IMR-90 (cell line): ENCODE measurements around the gene ITPKB.

Experiments used
- BHLHE40 ChIP-seq: fragments of 150-350 bp; IDR thresholded peaks from 2 replicates; pipeline ENCODE4 v1.6.1; 2016; ENCODE audit warnings: mild to moderate bottlenecking, low read depth, low read length
- ELK1 ChIP-seq: fragments of 150-350 bp; IDR thresholded peaks from 2 replicates; pipeline ENCODE4 v1.6.1; 2016; ENCODE audit warnings: low read depth, mild to moderate bottlenecking, low read length, moderate library complexity, borderline replicate concordance
- FOS ChIP-seq: fragments of 150-350 bp; IDR thresholded peaks from 2 replicates; pipeline ENCODE4 v1.6.1; 2016; ENCODE audit warnings: low read depth, low read length
- MAFK ChIP-seq: IDR thresholded peaks from 2 replicates; pipeline ENCODE4 v1.6.1; 2012; ENCODE audit warnings: low read depth, low read length, improper control_type of control experiment
- MAZ ChIP-seq: IDR thresholded peaks from 2 replicates; pipeline ENCODE4 v1.6.1; 2012; ENCODE audit warnings: low read depth, mild to moderate bottlenecking, low read length, improper control_type of control experiment, moderate library complexity, borderline replicate concordance
- MXI1 ChIP-seq: IDR thresholded peaks from 2 replicates; pipeline ENCODE4 v1.6.1; 2012; ENCODE audit warnings: low read depth, mild to moderate bottlenecking, low read length, moderate library complexity, borderline replicate concordance
- POLR2A ChIP-seq: IDR thresholded peaks from 2 replicates; pipeline ENCODE4 v1.6.1; 2012; ENCODE audit warnings: mild to moderate bottlenecking, low read depth, low read length
- RAD21 ChIP-seq: IDR thresholded peaks from 2 replicates; pipeline ENCODE4 v1.6.1; 2012; ENCODE audit warnings: low read length, improper control_type of control experiment
- RCOR1 ChIP-seq: IDR thresholded peaks from 2 replicates; pipeline ENCODE4 v1.6.1; 2012; ENCODE audit warnings: mild to moderate bottlenecking, low read length, improper control_type of control experiment; ENCODE audit not compliant: insufficient replicate concordance
- RFX5 ChIP-seq: IDR thresholded peaks from 2 replicates; pipeline ENCODE4 v1.8.0; 2012; ENCODE audit warnings: low read depth, mild to moderate bottlenecking, low read length, moderate library complexity
- SMC3 ChIP-seq: fragments of 150-350 bp; IDR thresholded peaks from 2 replicates; pipeline ENCODE4 v1.6.1; 2016; ENCODE audit warnings: low read depth, mild to moderate bottlenecking, antibody characterized with exemption, low read length, moderate library complexity
- USF2 ChIP-seq: fragments of 150-350 bp; IDR thresholded peaks from 2 replicates; pipeline ENCODE4 v1.6.1; 2017; ENCODE audit warnings: mild to moderate bottlenecking, antibody characterized with exemption, low read length, low read depth
- TF ChIP-seq, protein P1 (sequence below): conservative IDR thresholded peaks from 2 replicates; pipeline ENCODE4 v1.5.1; 2012; ENCODE audit warnings: mild to moderate bottlenecking, low read depth, low read length, improper control_type of control experiment

DNA sequence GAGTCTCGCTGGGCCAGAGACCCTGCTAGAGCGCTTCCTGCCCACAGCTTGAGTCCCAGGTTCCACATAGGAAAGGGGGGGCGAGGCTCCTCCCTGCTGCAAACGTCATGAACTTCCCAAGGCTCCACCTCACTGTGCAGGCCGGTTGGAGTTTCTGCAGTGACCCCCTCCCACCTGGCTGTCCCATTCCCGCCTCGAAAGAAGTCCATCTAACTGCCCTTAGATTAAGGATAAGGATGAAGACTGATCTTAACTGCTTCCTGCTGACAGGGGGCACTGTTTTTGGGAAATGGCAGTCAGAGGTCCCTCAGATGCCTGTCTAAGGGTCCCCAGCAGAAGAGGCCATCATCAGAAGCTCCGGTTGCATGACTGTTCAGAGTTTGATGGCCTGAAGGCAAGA is 127.8 kb downstream of the ITPKB start:
- no peak for TF ChIP-seq MAFK
- TF ChIP-seq, protein P1, sequence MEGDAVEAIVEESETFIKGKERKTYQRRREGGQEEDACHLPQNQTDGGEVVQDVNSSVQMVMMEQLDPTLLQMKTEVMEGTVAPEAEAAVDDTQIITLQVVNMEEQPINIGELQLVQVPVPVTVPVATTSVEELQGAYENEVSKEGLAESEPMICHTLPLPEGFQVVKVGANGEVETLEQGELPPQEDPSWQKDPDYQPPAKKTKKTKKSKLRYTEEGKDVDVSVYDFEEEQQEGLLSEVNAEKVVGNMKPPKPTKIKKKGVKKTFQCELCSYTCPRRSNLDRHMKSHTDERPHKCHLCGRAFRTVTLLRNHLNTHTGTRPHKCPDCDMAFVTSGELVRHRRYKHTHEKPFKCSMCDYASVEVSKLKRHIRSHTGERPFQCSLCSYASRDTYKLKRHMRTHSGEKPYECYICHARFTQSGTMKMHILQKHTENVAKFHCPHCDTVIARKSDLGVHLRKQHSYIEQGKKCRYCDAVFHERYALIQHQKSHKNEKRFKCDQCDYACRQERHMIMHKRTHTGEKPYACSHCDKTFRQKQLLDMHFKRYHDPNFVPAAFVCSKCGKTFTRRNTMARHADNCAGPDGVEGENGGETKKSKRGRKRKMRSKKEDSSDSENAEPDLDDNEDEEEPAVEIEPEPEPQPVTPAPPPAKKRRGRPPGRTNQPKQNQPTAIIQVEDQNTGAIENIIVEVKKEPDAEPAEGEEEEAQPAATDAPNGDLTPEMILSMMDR, result no peak
- TF ChIP-seq SMC3, result no peak
- no peak for TF ChIP-seq RCOR1
- TF ChIP-seq BHLHE40, result no peak
- TF ChIP-seq RFX5, result no peak
- TF ChIP-seq RAD21, result no peak
- no peak for TF ChIP-seq POLR2A
- TF ChIP-seq USF2, result no peak
- TF ChIP-seq FOS, result no peak
- no peak for TF ChIP-seq MAZ
- TF ChIP-seq ELK1, result no peak
- no peak for TF ChIP-seq MXI1
